GM23338 (cell line): ENCODE data around the gene MEIS3. TPM values are rescaled to one million over a fixed set of nuclear protein-coding genes. Genes with fewer than 3 reads are reported as not detected.

Source experiments
- ATAC-seq: fragments of 200-7000 bp; cut with Tn5 transposase; 3 replicates; pipeline ENCODE4 v1.9.1; 2020
- DNase-seq: peaks from one replicate; pipeline ENCODE4 v3.0.0-alpha.2; 2015; ENCODE audit warnings: low spot score
- H2AFZ ChIP-seq: fragments of 200-600 bp; sonication (generic); 2 replicates; pipeline ENCODE4 v1.8.0; 2016; ENCODE audit warnings: antibody characterized with exemption, mild to moderate bottlenecking, moderate library complexity
- H3F3A ChIP-seq: fragments of 200-600 bp; sonication (generic); replicated peaks from 2 replicates; pipeline ENCODE4 v1.8.0; 2017; ENCODE audit warnings: antibody characterized with exemption, mixed run types, low read depth
- H3K27ac ChIP-seq: fragments of 200-600 bp; sonication (generic); 2 replicates; pipeline ENCODE4 v1.6.1; 2016; ENCODE audit warnings: low read depth
- H3K27me3 ChIP-seq: fragments of 200-600 bp; sonication (generic); 2 replicates; pipeline ENCODE4 v1.8.0; 2016; ENCODE audit warnings: mild to moderate bottlenecking, mixed run types, moderate library complexity; ENCODE audit not compliant: insufficient read depth
- H3K36me3 ChIP-seq: fragments of 200-600 bp; sonication (generic); 2 replicates; pipeline ENCODE4 v1.8.0; 2016; ENCODE audit warnings: mild to moderate bottlenecking; ENCODE audit not compliant: insufficient read depth
- H3K4me1 ChIP-seq: fragments of 200-600 bp; sonication (generic); 2 replicates; pipeline ENCODE4 v1.8.0; 2016; ENCODE audit warnings: mild to moderate bottlenecking, moderate library complexity; ENCODE audit not compliant: insufficient read depth
- H3K4me2 ChIP-seq: fragments of 200-600 bp; sonication (generic); 2 replicates; pipeline ENCODE4 v1.7.1; 2017; ENCODE audit warnings: mixed run types
- H3K4me3 ChIP-seq: fragments of 200-600 bp; sonication (generic); 2 replicates; pipeline ENCODE4 v1.6.1; 2016; ENCODE audit warnings: mixed run types
- H3K79me2 ChIP-seq: fragments of 200-600 bp; sonication (generic); replicated peaks from 2 replicates; pipeline ENCODE4 v1.8.0; 2017; ENCODE audit warnings: mild to moderate bottlenecking; ENCODE audit not compliant: insufficient read depth
- H3K9me2 ChIP-seq: fragments of 200-600 bp; sonication (generic); 2 replicates; pipeline ENCODE4 v1.8.0; 2017; ENCODE audit not compliant: insufficient read depth
- H4K20me1 ChIP-seq: fragments of 200-600 bp; sonication (generic); replicated peaks from 2 replicates; pipeline ENCODE4 v1.8.0; 2017; ENCODE audit warnings: mild to moderate bottlenecking; ENCODE audit not compliant: insufficient read depth
- H3K27ac Mint-ChIP-seq: 2 replicates; pipeline ENCODE4 v1.8.0; 2020; ENCODE audit warnings: inconsistent platforms, mild to moderate bottlenecking, moderate library complexity, mixed read lengths
- H3K27me3 Mint-ChIP-seq: 3 replicates; pipeline ENCODE4 v1.8.0; 2022; ENCODE audit warnings: low read depth, mild to moderate bottlenecking, moderate library complexity, mixed read lengths, inconsistent platforms; ENCODE audit not compliant: insufficient read depth, poor library complexity
- H3K36me3 Mint-ChIP-seq: 3 replicates; pipeline ENCODE4 v1.8.0; 2021; ENCODE audit warnings: low read depth, mild to moderate bottlenecking, inconsistent platforms, moderate library complexity, mixed read lengths
- H3K4me1 Mint-ChIP-seq: 3 replicates; pipeline ENCODE4 v1.8.0; 2020; ENCODE audit warnings: mild to moderate bottlenecking, inconsistent platforms, mixed read lengths
- H3K4me3 Mint-ChIP-seq: 3 replicates; pipeline ENCODE4 v1.8.0; 2021; ENCODE audit warnings: moderate library complexity, mild to moderate bottlenecking, inconsistent platforms, mixed read lengths
- H3K9me3 Mint-ChIP-seq: 3 replicates; pipeline ENCODE4 v1.8.0; 2020; ENCODE audit warnings: moderate library complexity, mild to moderate bottlenecking, inconsistent platforms, mixed read lengths
- CTCF ChIP-seq, 2 experiments: fragments of 200-600 bp in 1 of 2; sonication (generic) in 1 of 2; conservative IDR thresholded peaks; 2 replicates each; pipeline versions ENCODE4 v1.5.1 to v1.6.1; 2016 to 2017; ENCODE audit warnings: antibody characterized with exemption in 2 of 2, low read depth in 2 of 2, mild to moderate bottlenecking in 2 of 2, moderate library complexity in 1 of 2
- EZH2 ChIP-seq: fragments of 200-600 bp; sonication (generic); IDR thresholded peaks from one replicate; pipeline ENCODE4 v1.8.0; 2017; ENCODE audit warnings: antibody characterized with exemption, mild to moderate bottlenecking, low read depth; ENCODE audit not compliant: unreplicated experiment
- EZH2phosphoT487 ChIP-seq: fragments of 200-600 bp; sonication (generic); IDR thresholded peaks from one replicate; pipeline ENCODE4 v1.8.1; 2018; ENCODE audit warnings: antibody characterized with exemption; ENCODE audit not compliant: unreplicated experiment
- NANOG ChIP-seq: IDR thresholded peaks from 2 replicates; pipeline ENCODE4 v1.6.1; 2016; ENCODE audit warnings: antibody characterized with exemption, borderline replicate concordance
- POLR2AphosphoS5 ChIP-seq: IDR thresholded peaks from 2 replicates; pipeline ENCODE4 v1.6.1; 2016; ENCODE audit warnings: antibody characterized with exemption, low read depth
- ZNF462 ChIP-seq: fragments of 250-450 bp; sonication (Bioruptor Pico); IDR thresholded peaks from 2 replicates; pipeline ENCODE4 v1.5.0; 2020; ENCODE audit warnings: mild to moderate bottlenecking, moderate library complexity
- polyA plus RNA-seq: library from polyadenylated mRNA; unstranded; fragments of >200 nt; fragmentation: Nextera tagmentation; extraction: Ambion mirVana; gene quantifications from 2 replicates; pipeline ENCODE4 v1.2.1, GENCODE V29; 2016
- total RNA-seq: library from RNA; depleted of rRNA; stranded (reverse); fragments of >200 nt; shearing (Covaris generic); gene quantifications from 2 replicates; pipeline ENCODE4 v1.2.3, GENCODE V29; 2014

Gene MEIS3
- total and polyA plus RNA-seq, 2 experiments from 2014 or later = 20.6 to 33.7 TPM

GRCh38 chr19:47358936-47359335 lies 60.4 kb downstream of the MEIS3 start:
- peaks cover 98% of the 10 kb centered on the region for H3K36me3 Mint-ChIP-seq
- TF ChIP-seq CTCF (conservative IDR thresholded peaks at IDR 0.05; ENCODE audit: low read depth in 2 of 2) (no peak), EZH2phosphoT487 (no peak), POLR2AphosphoS5 (no peak), ZNF462 (CRISPR knock-in tag) (no peak), NANOG (no peak), EZH2 (no peak)
- no peak overlapping the region for H3K27ac Mint-ChIP-seq
- DNase-seq (no peak), ATAC-seq (no peak)
- Histone ChIP-seq H3F3A (peaks cover 11% of the 10 kb centered on the region; the same call in 1 of the 2 replicates), H3K4me3 (no peak overlapping the region), H3K4me1 (no peaks in the 10 kb centered on the region), H2AFZ (no peak overlapping the region), H4K20me1 (peaks cover 33% of the 10 kb centered on the region), H3K9me2 (no peaks in the 10 kb centered on the region), H3K27me3 (no peaks in the 10 kb centered on the region), H3K36me3 (peaks cover 69% of the 10 kb centered on the region), H3K79me2 (peaks cover 14% of the 10 kb centered on the region), H3K27ac (no peak overlapping the region), H3K4me2 (no peak overlapping the region)
- H3K4me1 Mint-ChIP-seq = no peaks in the 10 kb centered on the region
- H3K4me3 Mint-ChIP-seq = no peak overlapping the region
- H3K9me3 Mint-ChIP-seq = no peaks in the 10 kb centered on the region
- peaks cover 2% of the 10 kb centered on the region for H3K27me3 Mint-ChIP-seq
